Dendritic cell treated with granulocyte-macrophage colony-stimulating factor and Interleukin-4, amounts not matched to agents 40 ng/mL and 50 ng/mL, for 4 days (primary cell): Measurements from ENCODE around the gene MSH6.

Source experiments
- H3K27ac Mint-ChIP-seq: one replicate; pipeline ENCODE4 v1.8.0; 2022; ENCODE audit warnings: mild to moderate bottlenecking, mixed read lengths
- H3K27me3 Mint-ChIP-seq: one replicate; pipeline ENCODE4 v1.8.0; 2022; ENCODE audit warnings: mild to moderate bottlenecking, mixed read lengths
- H3K36me3 Mint-ChIP-seq: one replicate; pipeline ENCODE4 v1.8.0; 2022; ENCODE audit warnings: low read depth, mixed read lengths
- H3K4me1 Mint-ChIP-seq: one replicate; pipeline ENCODE4 v1.8.0; 2022; ENCODE audit warnings: low read depth, mixed read lengths
- H3K4me3 Mint-ChIP-seq: one replicate; pipeline ENCODE4 v1.8.0; 2022; ENCODE audit warnings: mild to moderate bottlenecking, moderate library complexity, mixed read lengths
- H3K9me3 Mint-ChIP-seq: one replicate; pipeline ENCODE4 v1.8.0; 2022; ENCODE audit warnings: mixed read lengths
- intact Hi-C: fragments of 100-400 bp; cut with micrococcal nuclease; formaldehyde crosslinking; loops from one replicate; pipeline ENCODE4 v1.15.0; 2022

The MSH6 gene

GRCh38 chr2:47771211-47771610 lies 11.7 kb upstream of the MSH6 start:
- intact Hi-C loops, result no loop called here

DNA sequence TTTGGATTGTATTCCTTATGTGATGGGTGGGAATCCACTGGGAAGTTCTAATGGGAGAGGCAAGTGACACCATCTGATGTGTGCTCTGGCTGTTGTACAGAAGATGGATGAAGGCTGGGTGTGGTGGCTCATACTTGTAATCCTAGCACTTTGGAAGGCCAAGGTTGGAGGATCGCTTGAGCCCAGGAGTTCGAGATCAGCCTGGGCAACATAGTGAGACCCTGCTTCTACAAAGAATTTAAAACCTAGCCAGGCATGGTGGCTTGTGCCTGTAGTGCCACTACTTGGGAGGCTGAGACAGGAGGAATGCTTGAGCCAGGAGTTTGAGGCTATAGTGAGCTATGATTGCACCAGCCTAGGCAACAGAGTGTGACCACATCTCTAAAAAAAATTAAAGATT lies 10.6 kb upstream of the MSH6 start:
- Mint-ChIP-seq H3K27ac (no peak overlapping the region), H3K4me3 (no peak overlapping the region), H3K27me3 (peaks cover 3% of the 10 kb centered on the region), H3K36me3 (peaks cover 5% of the 10 kb centered on the region), H3K9me3 (peaks cover 11% of the 10 kb centered on the region), H3K4me1 (peaks cover 17% of the 10 kb centered on the region)
- intact Hi-C loops, result no loop called here

More at GRCh38 chr2:47771211-47771610, 11.7 kb upstream of the MSH6 start:
- Mint-ChIP-seq H3K4me1 (peaks cover 17% of the 10 kb centered on the region), H3K9me3 (peaks cover 11% of the 10 kb centered on the region), H3K36me3 (peaks cover 5% of the 10 kb centered on the region), H3K4me3 (no peak overlapping the region), H3K27me3 (peaks cover 6% of the 10 kb centered on the region), H3K27ac (no peak overlapping the region)

GRCh38 chr2:47774567-47774966 lies 8.4 kb upstream of the MSH6 start:
- peaks cover 11% of the 10 kb centered on the region for H3K9me3 Mint-ChIP-seq
- no peaks in the 10 kb centered on the region for H3K27me3 Mint-ChIP-seq
- H3K27ac Mint-ChIP-seq, result no peak overlapping the region
- H3K36me3 Mint-ChIP-seq, result peaks cover 5% of the 10 kb centered on the region
- intact Hi-C loops, result no loop called here
- H3K4me3 Mint-ChIP-seq, result no peak overlapping the region
- peaks cover 8% of the 10 kb centered on the region for H3K4me1 Mint-ChIP-seq

DNA sequence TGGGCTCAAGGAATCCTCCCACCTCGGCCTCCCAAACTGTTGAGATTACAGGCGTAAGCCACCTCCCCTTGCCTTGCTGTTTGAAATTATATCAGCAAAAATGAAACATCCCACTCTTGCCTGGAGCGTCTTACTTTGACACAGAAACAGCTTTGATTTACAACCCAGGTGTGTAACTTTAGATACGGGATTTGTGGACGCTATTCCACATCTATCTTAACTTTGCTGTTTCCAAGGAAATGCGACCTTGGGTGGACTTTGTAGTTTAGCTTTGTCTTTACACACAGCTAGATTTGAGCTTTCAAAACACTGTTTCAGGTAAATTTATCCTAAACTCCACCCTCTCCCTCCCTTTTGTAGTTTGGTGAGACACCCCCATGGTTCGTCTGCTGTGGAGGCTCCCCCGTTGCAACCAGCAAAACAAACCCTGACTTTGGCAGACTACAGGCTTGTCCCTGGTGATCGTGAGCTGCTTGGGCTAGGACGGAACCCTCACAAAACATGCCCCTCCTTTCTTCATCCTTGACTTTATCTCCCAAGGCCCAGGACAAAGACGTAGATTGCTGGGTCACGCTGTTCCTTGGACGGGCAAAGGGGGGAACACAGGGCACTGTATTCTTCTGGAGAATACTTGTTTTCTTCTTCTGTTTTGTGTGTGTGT lies 5.5 kb upstream of the MSH6 start:
- Mint-ChIP-seq H3K9me3 (no peaks in the 10 kb centered on the region), H3K27ac (no peak overlapping the region), H3K4me3 (no peak overlapping the region), H3K36me3 (no peaks in the 10 kb centered on the region), H3K27me3 (no peaks in the 10 kb centered on the region), H3K4me1 (no peaks in the 10 kb centered on the region)
- intact Hi-C loops, result no loop called here

DNA sequence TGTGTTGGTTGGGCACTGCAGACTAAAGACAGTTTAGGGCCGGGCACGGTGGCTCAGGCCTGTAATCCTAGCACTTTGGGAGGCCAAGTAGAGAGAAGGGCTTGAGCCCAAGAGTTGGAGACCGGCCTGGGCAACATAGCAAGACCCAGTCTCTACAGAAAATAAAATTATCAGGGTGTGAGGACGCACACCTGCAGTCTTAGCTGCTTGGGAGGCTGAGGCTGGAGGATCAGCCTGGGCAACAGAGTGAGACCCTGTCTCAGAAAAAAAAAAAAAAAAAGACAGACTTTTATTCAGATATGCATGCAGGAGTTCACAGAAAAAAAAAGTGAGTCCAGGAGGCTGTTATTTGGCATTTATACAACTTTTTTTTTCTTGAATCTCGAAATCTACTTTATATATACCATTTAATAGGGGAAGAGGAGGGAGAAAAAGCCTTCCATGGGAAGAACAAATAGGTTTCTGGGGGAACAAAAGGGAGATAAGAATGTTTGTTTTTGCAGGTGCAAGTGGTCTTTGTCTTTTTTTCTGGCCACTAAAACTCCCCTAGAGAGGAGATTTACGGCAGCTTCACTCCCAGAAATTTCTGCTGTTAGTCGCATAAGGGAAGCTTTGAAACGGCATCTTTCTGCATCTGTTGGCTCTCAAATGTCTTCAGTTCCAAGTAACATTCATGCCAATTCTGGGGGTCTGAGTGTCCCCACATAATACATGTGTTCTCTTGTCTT lies 4.1 kb upstream of the MSH6 start:
- H3K36me3 Mint-ChIP-seq, result peaks cover 10% of the 10 kb centered on the region
- H3K4me1 Mint-ChIP-seq, result peaks cover 3% of the 10 kb centered on the region
- intact Hi-C loops, result no loop called here
- H3K9me3 Mint-ChIP-seq, result no peaks in the 10 kb centered on the region
- H3K27ac Mint-ChIP-seq, result no peak overlapping the region
- no peak overlapping the region for H3K4me3 Mint-ChIP-seq
- H3K27me3 Mint-ChIP-seq, result no peaks in the 10 kb centered on the region

- Mint-ChIP-seq H3K27ac (no peak overlapping the region), H3K36me3 (peaks cover 10% of the 10 kb centered on the region), H3K27me3 (no peaks in the 10 kb centered on the region), H3K4me1 (peaks cover 9% of the 10 kb centered on the region), H3K4me3 (no peak overlapping the region), H3K9me3 (no peaks in the 10 kb centered on the region)
- intact Hi-C loops, result no loop called here
These were observed 3.5 kb upstream of the MSH6 start for GRCh38 chr2:47779426-47779790.

GRCh38 chr2:47782381-47782670 lies 619 bp upstream of the MSH6 start:
- intact Hi-C loops, result loop anchor here (10.0 kb wide), 1 partner anchor 122 kb away; the partner anchor contains the start of gene FBXO11
- Mint-ChIP-seq H3K9me3 (no peaks in the 10 kb centered on the region), H3K4me3 (peak overlapping the region; percentile 79), H3K4me1 (peaks cover 36% of the 10 kb centered on the region), H3K27me3 (no peaks in the 10 kb centered on the region), H3K36me3 (peaks cover 10% of the 10 kb centered on the region), H3K27ac (peak overlapping the region; percentile 89)

DNA sequence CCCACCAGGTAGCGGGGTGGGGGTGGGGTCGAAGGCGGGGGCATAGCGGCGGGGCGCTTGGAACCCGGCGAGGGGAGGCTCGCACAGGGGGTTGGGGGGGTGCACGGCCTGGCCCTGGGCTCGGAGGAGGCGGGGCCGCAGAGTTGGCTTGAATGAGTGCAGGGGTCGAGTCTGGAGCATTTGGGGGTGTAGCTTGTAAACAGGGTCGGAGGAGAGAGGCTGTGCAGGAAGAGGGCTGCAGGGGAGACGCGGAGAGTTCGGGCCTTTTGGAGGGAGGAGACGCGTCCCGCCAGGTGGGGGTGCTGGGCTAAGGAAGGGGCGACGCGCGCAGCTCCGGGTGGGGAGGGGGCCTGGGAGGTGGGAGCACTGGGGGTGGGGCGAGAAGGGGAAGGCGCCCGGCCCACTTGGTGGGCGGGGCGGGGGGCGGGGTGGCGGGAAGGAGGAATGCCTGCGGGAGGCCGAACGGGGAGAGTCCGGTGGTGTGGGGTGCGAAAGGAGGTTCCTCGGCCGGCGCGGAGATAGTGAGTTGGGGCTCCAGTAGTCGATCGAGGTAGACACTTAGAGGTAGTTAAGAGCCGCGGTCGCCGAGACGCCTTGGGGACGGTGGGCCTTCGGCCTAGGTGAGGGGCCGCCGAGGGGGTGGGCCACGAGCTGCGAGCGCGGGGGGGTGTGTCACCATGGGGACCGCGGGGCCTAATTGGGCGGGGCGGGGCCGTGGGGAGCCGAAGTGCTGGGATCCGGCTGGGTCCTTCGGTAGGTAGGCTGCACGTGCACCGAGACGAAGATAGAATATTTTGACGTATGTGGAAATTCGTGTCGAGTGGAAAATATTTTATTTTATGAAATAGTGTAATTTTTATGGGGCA lies 774 bp downstream of the MSH6 start:
- Mint-ChIP-seq H3K27me3 (no peaks in the 10 kb centered on the region), H3K27ac (peak overlapping the region; percentile 89)
- intact Hi-C loops, result loop anchor here (10.0 kb wide), 1 partner anchor 121 kb away; the partner anchor contains the start of gene FBXO11

DNA sequence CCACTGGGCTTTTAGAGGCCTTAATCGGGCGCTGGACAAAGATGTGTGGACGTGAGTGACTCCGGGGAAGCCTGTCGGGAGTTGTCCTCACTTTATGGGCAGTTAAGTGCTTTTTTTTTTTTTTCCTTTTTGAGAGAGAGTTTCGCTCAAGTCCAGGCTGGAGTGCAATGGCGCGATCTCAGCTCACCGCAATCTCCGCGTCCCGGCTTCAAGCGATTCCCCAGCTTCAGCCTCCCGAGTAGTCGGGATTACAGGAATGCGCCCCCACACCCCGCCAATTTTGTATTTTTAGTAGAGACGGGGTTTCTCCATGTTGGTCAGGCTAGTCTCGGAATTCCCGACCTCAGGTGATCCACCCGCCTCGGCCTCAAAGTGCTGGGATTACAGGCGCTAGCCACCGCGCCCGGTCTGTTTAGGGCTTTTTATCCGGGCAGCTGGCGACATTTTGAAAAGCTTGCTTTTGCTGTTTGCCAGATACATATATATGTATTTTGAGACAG lies 1.5 kb downstream of the MSH6 start:
- no peaks in the 10 kb centered on the region for H3K9me3 Mint-ChIP-seq
- peaks cover 10% of the 10 kb centered on the region for H3K36me3 Mint-ChIP-seq
- intact Hi-C loops, result loop anchor here (10.0 kb wide), 1 partner anchor 120 kb away; the partner anchor contains the start of gene FBXO11
- peak overlapping the region; percentile 93 for H3K4me3 Mint-ChIP-seq
- peaks cover 36% of the 10 kb centered on the region for H3K4me1 Mint-ChIP-seq
- no peaks in the 10 kb centered on the region for H3K27me3 Mint-ChIP-seq
- peak overlapping the region; percentile 89 for H3K27ac Mint-ChIP-seq

More for the DNA sequence above, 774 bp downstream of the MSH6 start:
- Mint-ChIP-seq H3K9me3 (no peaks in the 10 kb centered on the region), H3K36me3 (peaks cover 10% of the 10 kb centered on the region), H3K4me1 (peaks cover 36% of the 10 kb centered on the region), H3K4me3 (peak overlapping the region; percentile 93)

DNA sequence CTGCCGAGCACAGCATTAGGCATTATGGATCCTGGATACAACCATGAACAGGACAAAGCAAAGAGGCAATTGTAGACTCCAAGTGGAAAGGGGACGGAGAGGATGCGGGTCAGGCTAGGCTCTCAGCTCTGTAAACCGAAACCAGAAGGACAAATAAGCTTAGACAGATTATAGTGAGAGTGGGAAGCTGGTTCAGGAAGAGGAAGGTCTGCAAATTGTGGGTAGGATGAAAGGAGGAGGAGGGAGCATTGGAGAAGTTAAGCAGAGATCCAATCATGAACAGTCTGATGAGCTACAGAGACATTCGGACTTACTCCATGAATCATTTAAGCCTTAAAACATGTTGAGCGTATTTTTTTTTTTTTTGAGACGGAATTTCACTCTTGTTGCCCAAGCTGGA lies 3.0 kb downstream of the MSH6 start:
- intact Hi-C loops, result loop anchor here (10.0 kb wide), 1 partner anchor 119 kb away; the partner anchor contains the start of gene FBXO11
- Mint-ChIP-seq H3K9me3 (no peaks in the 10 kb centered on the region), H3K27me3 (no peaks in the 10 kb centered on the region), H3K4me1 (peaks cover 40% of the 10 kb centered on the region), H3K4me3 (peak overlapping the region; percentile 63), H3K27ac (peak overlapping the region; percentile 55), H3K36me3 (peaks cover 14% of the 10 kb centered on the region)

- Mint-ChIP-seq H3K4me3 (no peak overlapping the region), H3K27ac (no peak overlapping the region), H3K36me3 (peaks cover 89% of the 10 kb centered on the region)
These were observed 13.2 kb downstream of the MSH6 start for GRCh38 chr2:47796090-47796697.

GRCh38 chr2:47798631-47799030 lies 15.7 kb downstream of the MSH6 start:
- H3K4me1 Mint-ChIP-seq, result peaks cover 31% of the 10 kb centered on the region
- intact Hi-C loops, result no loop called here
- H3K4me3 Mint-ChIP-seq, result peak overlapping the region; percentile 7
- peaks cover 7% of the 10 kb centered on the region for H3K9me3 Mint-ChIP-seq
- H3K27me3 Mint-ChIP-seq, result no peaks in the 10 kb centered on the region
- peaks cover 97% of the 10 kb centered on the region for H3K36me3 Mint-ChIP-seq
- H3K27ac Mint-ChIP-seq, result peak overlapping the region; percentile 68

More at GRCh38 chr2:47796090-47796697, 13.2 kb downstream of the MSH6 start:
- H3K4me1 Mint-ChIP-seq, result peaks cover 31% of the 10 kb centered on the region
- intact Hi-C loops, result no loop called here
- H3K9me3 Mint-ChIP-seq, result no peaks in the 10 kb centered on the region
- H3K27me3 Mint-ChIP-seq, result no peaks in the 10 kb centered on the region

DNA sequence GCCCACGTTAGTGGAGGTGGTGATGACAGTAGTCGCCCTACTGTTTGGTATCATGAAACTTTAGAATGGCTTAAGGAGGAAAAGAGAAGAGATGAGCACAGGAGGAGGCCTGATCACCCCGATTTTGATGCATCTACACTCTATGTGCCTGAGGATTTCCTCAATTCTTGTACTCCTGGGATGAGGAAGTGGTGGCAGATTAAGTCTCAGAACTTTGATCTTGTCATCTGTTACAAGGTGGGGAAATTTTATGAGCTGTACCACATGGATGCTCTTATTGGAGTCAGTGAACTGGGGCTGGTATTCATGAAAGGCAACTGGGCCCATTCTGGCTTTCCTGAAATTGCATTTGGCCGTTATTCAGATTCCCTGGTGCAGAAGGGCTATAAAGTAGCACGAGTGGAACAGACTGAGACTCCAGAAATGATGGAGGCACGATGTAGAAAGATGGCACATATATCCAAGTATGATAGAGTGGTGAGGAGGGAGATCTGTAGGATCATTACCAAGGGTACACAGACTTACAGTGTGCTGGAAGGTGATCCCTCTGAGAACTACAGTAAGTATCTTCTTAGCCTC lies 16.2 kb downstream of the MSH6 start:
- Mint-ChIP-seq H3K27ac (peak overlapping the region; percentile 68), H3K4me1 (peaks cover 31% of the 10 kb centered on the region), H3K27me3 (no peaks in the 10 kb centered on the region), H3K9me3 (peaks cover 9% of the 10 kb centered on the region), H3K36me3 (peaks cover 97% of the 10 kb centered on the region), H3K4me3 (no peak overlapping the region)
- intact Hi-C loops, result no loop called here
